H1 (cell line): ENCODE measurements around the gene CTNS. TPM values are rescaled to one million over a fixed set of nuclear protein-coding genes. Genes with fewer than 3 reads are reported as not detected.

Source experiments
- CTCF ChIA-PET: fragments of 300-600 bp; sonication (Branson Sonifier 250); formaldehyde crosslinking; loops from one replicate; lab custom pipeline; 2021; ENCODE audit not compliant: partially characterized antibody; lab: Charles Lee
- POLR2A ChIA-PET: fragments of 300-600 bp; sonication (Branson Sonifier 250); formaldehyde crosslinking; loops from one replicate; lab custom pipeline; 2021; ENCODE audit warnings: inconsistent platforms; ENCODE audit not compliant: partially characterized antibody; lab: Charles Lee
- DNase-seq, 2 experiments: peaks; one replicate each; pipeline versions ENCODE4 v3.0.0 to v3.0.0-alpha.2; 2010 to 2022; ENCODE audit warnings: low spot score in 2 of 2, low read depth in 1 of 2, mixed read lengths in 1 of 2
- FAIRE-seq: peaks from 2 replicates; lab custom pipeline; 2011; peaks lifted over from hg19 to GRCh38; lab: Jason Lieb, UNC
- H2AFZ ChIP-seq: 2 replicates; pipeline ENCODE4 v1.8.1; 2012; ENCODE audit warnings: low read length, inconsistent platforms
- H2AK5ac ChIP-seq: 2 replicates; pipeline ENCODE4 v1.6.1; 2013; ENCODE audit warnings: low read depth, low read length
- H2BK120ac ChIP-seq: replicated peaks from 2 replicates; pipeline ENCODE3; 2013; ENCODE audit warnings: low read depth, low read length, inconsistent platforms
- H2BK12ac ChIP-seq: 2 replicates; pipeline ENCODE4 v1.6.1; 2013; ENCODE audit warnings: low read depth, low read length
- H2BK15ac ChIP-seq: 2 replicates; pipeline ENCODE4 v1.6.1; 2013; ENCODE audit warnings: low read length
- H2BK20ac ChIP-seq: 2 replicates; pipeline ENCODE4 v1.6.1; 2013; ENCODE audit warnings: low read length
- H2BK5ac ChIP-seq: 2 replicates; pipeline ENCODE4 v1.6.1; 2013; ENCODE audit warnings: low read depth, low read length
- H3K14ac ChIP-seq: 2 replicates; pipeline ENCODE4 v1.6.1; 2013; ENCODE audit warnings: inconsistent platforms; ENCODE audit not compliant: insufficient read length
- H3K18ac ChIP-seq: 2 replicates; pipeline ENCODE4 v1.6.1; 2013; ENCODE audit warnings: low read length; ENCODE audit errors: extremely low read depth
- H3K23ac ChIP-seq: 2 replicates; pipeline ENCODE4 v1.6.1; 2013; ENCODE audit warnings: inconsistent platforms; ENCODE audit not compliant: insufficient read length
- H3K23me2 ChIP-seq: 2 replicates; pipeline ENCODE4 v1.6.1; 2013; ENCODE audit warnings: low read depth, low read length
- H3K27ac ChIP-seq: 2 replicates; pipeline ENCODE4 v1.6.1; 2011; ENCODE audit warnings: low read depth, low read length, inconsistent platforms
- H3K27me3 ChIP-seq, 4 experiments: replicated peaks in 1 of 4; 1 replicate in 1 of 4; 2 replicates in 3 of 4; pipeline versions ENCODE4 v1.6.1 to v1.8.1; 2011 to 2013; ENCODE audit warnings: low read length in 3 of 4, mild to moderate bottlenecking in 3 of 4, inconsistent platforms in 2 of 4, mixed read lengths in 2 of 4, moderate library complexity in 1 of 4; ENCODE audit not compliant: control insufficient read depth in 3 of 4, insufficient read depth in 3 of 4; ENCODE audit errors: extremely low read depth in 1 of 4
- H3K36me3 ChIP-seq, 4 experiments: 2 replicates each; pipeline versions ENCODE4 v1.6.1 to v1.8.1; 2011 to 2013; ENCODE audit warnings: mild to moderate bottlenecking in 4 of 4, low read length in 3 of 4, moderate library complexity in 2 of 4, control low read depth in 1 of 4, inconsistent platforms in 1 of 4; ENCODE audit not compliant: insufficient read depth in 4 of 4, control insufficient read depth in 2 of 4
- H3K4ac ChIP-seq: replicated peaks from 2 replicates; pipeline ENCODE3; 2013; ENCODE audit warnings: low read length, low read depth, mixed read lengths, inconsistent platforms; ENCODE audit not compliant: insufficient read length
- H3K4me1 ChIP-seq, 4 experiments: replicated peaks in 1 of 4; 1 replicate in 1 of 4; 2 replicates in 3 of 4; pipeline versions ENCODE4 v1.6.1 to v1.8.1; 2011 to 2013; ENCODE audit warnings: low read length in 3 of 4, inconsistent platforms in 2 of 4, mixed read lengths in 1 of 4; ENCODE audit not compliant: insufficient read depth in 4 of 4, control insufficient read depth in 3 of 4
- H3K4me2 ChIP-seq, 2 experiments: 2 replicates each; pipeline versions ENCODE4 v1.6.1 to v1.8.1; 2011 to 2013; ENCODE audit warnings: low read depth in 2 of 2, low read length in 2 of 2, control low read depth in 1 of 2, inconsistent platforms in 1 of 2, mild to moderate bottlenecking in 1 of 2; ENCODE audit not compliant: insufficient read depth in 1 of 2
- H3K4me3 ChIP-seq, 4 experiments: fragments of 200-600, 300-600 bp in 1 of 4; sonication (generic), shearing (Covaris generic), sonication (Bioruptor Twin) in 1 of 4; 2 replicates each; pipeline versions ENCODE4 v1.5.1 to v1.8.1; 2011 to 2016; ENCODE audit warnings: low read length in 4 of 4, low read depth in 3 of 4, control low read depth in 2 of 4, inconsistent platforms in 2 of 4, mild to moderate bottlenecking in 2 of 4, mixed read lengths in 1 of 4, moderate library complexity in 1 of 4; ENCODE audit not compliant: insufficient read depth in 2 of 4; ENCODE audit errors: extremely low read depth in 1 of 4
- H3K56ac ChIP-seq: replicated peaks from 2 replicates; pipeline ENCODE3; 2013; ENCODE audit warnings: low read depth, mild to moderate bottlenecking, mixed read lengths, low read length, inconsistent platforms; ENCODE audit not compliant: insufficient read length
- H3K79me1 ChIP-seq: 2 replicates; pipeline ENCODE4 v1.6.1; 2013; ENCODE audit warnings: low read depth, low read length, control low read depth
- H3K79me2 ChIP-seq, 2 experiments: 2 replicates each; pipeline versions ENCODE4 v1.6.1 to v1.8.1; 2012 to 2013; ENCODE audit warnings: low read length in 2 of 2, mild to moderate bottlenecking in 2 of 2, inconsistent platforms in 1 of 2; ENCODE audit not compliant: insufficient read depth in 2 of 2, control insufficient read depth in 1 of 2
- H3K9ac ChIP-seq, 4 experiments: replicated peaks in 1 of 4; 1 replicate in 1 of 4; 2 replicates in 3 of 4; pipeline versions ENCODE4 v1.6.1 to v1.8.1; 2011 to 2013; ENCODE audit warnings: low read depth in 3 of 4, low read length in 3 of 4, control low read depth in 2 of 4, mild to moderate bottlenecking in 2 of 4, moderate library complexity in 2 of 4, inconsistent platforms in 1 of 4; ENCODE audit errors: extremely low read depth in 1 of 4
- H3K9me3 ChIP-seq, 2 experiments: 2 replicates each; pipeline versions ENCODE4 v1.6.1 to v1.8.1; 2012 to 2013; ENCODE audit warnings: mild to moderate bottlenecking in 2 of 2, moderate library complexity in 2 of 2, control low read depth in 1 of 2, inconsistent platforms in 1 of 2, low read depth in 1 of 2, low read length in 1 of 2, mixed read lengths in 1 of 2; ENCODE audit not compliant: insufficient read depth in 2 of 2
- H4K20me1 ChIP-seq, 2 experiments: replicated peaks in 1 of 2; 2 replicates each; pipeline versions ENCODE3 to v1.8.1; 2011 to 2013; ENCODE audit warnings: inconsistent platforms in 2 of 2, low read length in 2 of 2, mild to moderate bottlenecking in 1 of 2; ENCODE audit not compliant: insufficient read depth in 2 of 2, control insufficient read depth in 1 of 2
- H4K5ac ChIP-seq: 2 replicates; pipeline ENCODE4 v1.6.1; 2013; ENCODE audit warnings: low read length, low read depth, mixed read lengths, inconsistent platforms; ENCODE audit not compliant: insufficient read length
- H4K8ac ChIP-seq: 2 replicates; pipeline ENCODE4 v1.8.0; 2013; ENCODE audit warnings: mild to moderate bottlenecking, moderate library complexity, low read length, inconsistent platforms; ENCODE audit not compliant: insufficient read depth; ENCODE audit errors: extremely low read depth
- H4K91ac ChIP-seq: replicated peaks from 2 replicates; pipeline ENCODE3; 2013; ENCODE audit warnings: low read length, mixed read lengths, inconsistent platforms; ENCODE audit not compliant: insufficient read length
- BACH1 ChIP-seq: IDR thresholded peaks from 2 replicates; pipeline ENCODE4 v1.6.1; 2012; ENCODE audit warnings: low read length, improper control_type of control experiment
- BRCA1 ChIP-seq: IDR thresholded peaks from 2 replicates; pipeline ENCODE4 v1.6.1; 2012; ENCODE audit warnings: low read depth, low read length, improper control_type of control experiment
- CBX5 ChIP-seq: fragments of 300-800, 300-1000 bp; sonication (generic); IDR thresholded peaks from 2 replicates; pipeline ENCODE4 v1.7.1; 2016; ENCODE audit warnings: antibody characterized with exemption, low read length, low read depth
- CEBPB ChIP-seq: IDR thresholded peaks from 2 replicates; pipeline ENCODE4 v1.6.1; 2012; ENCODE audit warnings: low read depth, low read length
- CHD1 ChIP-seq: IDR thresholded peaks from 2 replicates; pipeline ENCODE4 v1.6.1; 2012; ENCODE audit warnings: low read depth, low read length, improper control_type of control experiment
- CHD2 ChIP-seq: IDR thresholded peaks from 2 replicates; pipeline ENCODE4 v1.6.1; 2012; ENCODE audit warnings: low read length, improper control_type of control experiment
- GABPA ChIP-seq: IDR thresholded peaks from 2 replicates; pipeline ENCODE4 v1.6.1; 2011; ENCODE audit warnings: mild to moderate bottlenecking, low read length, moderate library complexity, borderline replicate concordance; ENCODE audit not compliant: insufficient read depth
- GTF2F1 ChIP-seq: IDR thresholded peaks from 2 replicates; pipeline ENCODE4 v1.6.1; 2012; ENCODE audit warnings: low read depth, low read length, improper control_type of control experiment, borderline replicate concordance
- JUN ChIP-seq: IDR thresholded peaks from 2 replicates; pipeline ENCODE4 v1.6.1; 2011; ENCODE audit warnings: low read depth, mild to moderate bottlenecking, improper control_type of control experiment, low read length
- POU5F1 ChIP-seq: IDR thresholded peaks from 2 replicates; pipeline ENCODE4 v1.6.1; 2011; ENCODE audit warnings: low read depth, mild to moderate bottlenecking, low read length, moderate library complexity
- RAD21 ChIP-seq, 2 experiments: IDR thresholded peaks in 1 of 2; conservative IDR thresholded peaks in 1 of 2; 2 replicates each; pipeline ENCODE4 v1.6.1; 2011; ENCODE audit warnings: low read depth in 2 of 2, low read length in 2 of 2, improper control_type of control experiment in 1 of 2, inconsistent platforms in 1 of 2, mild to moderate bottlenecking in 1 of 2, moderate library complexity in 1 of 2
- RXRA ChIP-seq: IDR thresholded peaks from 2 replicates; pipeline ENCODE4 v1.6.1; 2011; ENCODE audit warnings: low read depth, mild to moderate bottlenecking, low read length, moderate library complexity; ENCODE audit not compliant: insufficient read depth
- SP4 ChIP-seq: IDR thresholded peaks from 2 replicates; pipeline ENCODE4 v1.6.1; 2012; ENCODE audit warnings: low read length, inconsistent platforms
- TCF12 ChIP-seq: IDR thresholded peaks from 2 replicates; pipeline ENCODE4 v1.6.1; 2011; ENCODE audit warnings: low read depth, mild to moderate bottlenecking, low read length
- YY1 ChIP-seq: IDR thresholded peaks from 2 replicates; pipeline ENCODE4 v1.6.1; 2011; ENCODE audit warnings: low read depth, mild to moderate bottlenecking, low read length
- ZNF274 ChIP-seq: IDR thresholded peaks from 2 replicates; pipeline ENCODE4 v1.7.0; 2012; ENCODE audit warnings: low read length, borderline replicate concordance; ENCODE audit errors: extremely low read depth
- WGBS, 2 experiments: shearing (Covaris generic) in 1 of 2; methylation state at CpG; one replicate each; pipeline versions ENCODE4 v1.1.6 to v1.1.7; 2013 to 2015; ENCODE audit warnings: low lambda C conversion rate in 2 of 2, mixed read lengths in 2 of 2, inconsistent platforms in 1 of 2, low coverage in 1 of 2, missing lambda C conversion rate in 1 of 2; ENCODE audit not compliant: insufficient replicate concordance in 2 of 2, insufficient coverage in 1 of 2, insufficient read length in 1 of 2; ENCODE audit errors: extremely low coverage in 1 of 2, missing lambda C conversion rate in 1 of 2; 5-methylcytosine and 5-hydroxymethylcytosine counted together
- polyA plus RNA-seq, 7 experiments: library from polyadenylated mRNA; depleted of rRNA in 3 of 7; stranded (reverse) in 5 of 7; unstranded in 2 of 7; fragments of >200 nt in 5 of 7; fragments of 200-250 nt in 2 of 7; gene quantifications; 1 replicate in 5 of 7; 2 replicates in 1 of 7; 4 replicates in 1 of 7; pipeline versions ENCODE4 v1.2.1 to v1.2.3, GENCODE V29; 2011 to 2013; ENCODE audit warnings: missing spikeins in 2 of 7, mixed read lengths in 2 of 7
- total RNA-seq: library from RNA; stranded (reverse); fragmentation: NEBNext Ultra II Directional; extraction: Animal tissue kit (Norgen Biotek cat#: 25700); gene quantifications from 2 replicates; pipeline ENCODE4 v1.2.1, GENCODE V29; 2021

CTNS gene
- total and polyA plus RNA-seq, 2 of the 8 experiments (the other 6 are each of a cell fraction or from before 2014, with no cell fraction given) = 11.6 to 12.9 TPM

DNA sequence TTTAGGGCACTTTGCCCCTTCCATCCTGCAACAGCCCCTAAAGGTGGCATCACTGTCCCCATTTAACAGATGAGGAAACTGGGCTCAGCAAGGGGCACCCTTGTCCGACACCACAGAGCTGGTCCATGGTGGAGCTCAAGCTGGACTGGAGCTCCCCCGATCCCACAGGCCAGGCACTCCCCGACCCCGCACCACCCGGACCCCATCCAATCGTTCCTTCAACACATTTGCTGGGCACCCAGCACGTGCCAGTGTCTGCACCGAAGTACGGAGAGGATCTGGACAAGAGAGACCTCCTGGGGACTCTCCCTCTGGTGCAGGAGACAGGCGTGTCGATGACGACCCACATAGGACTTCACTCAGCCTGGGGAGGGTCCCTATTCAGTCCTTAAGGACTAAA, 45.5 kb downstream of the CTNS start:
- Histone ChIP-seq H3K4me1 (peaks cover 0 to 3% (median under 1%) of the 10 kb centered on the region in 4 experiments; a peak in 3 of 7 replicates), H3K4ac (no peak overlapping the region), H3K4me2 (no peak overlapping the region), H3K56ac (no peak overlapping the region), H3K79me1 (no peaks in the 10 kb centered on the region), H4K8ac (no peak overlapping the region), H3K23me2 (no peaks in the 10 kb centered on the region), H3K23ac (no peak overlapping the region), H2AFZ (no peak overlapping the region), H2BK12ac (no peak overlapping the region), H2BK120ac (no peak overlapping the region), H3K9me3 (no peaks in the 10 kb centered on the region), H3K4me3 (no peak overlapping the region), H2BK5ac (no peak overlapping the region), H3K36me3 (no peaks in the 10 kb centered on the region), H3K14ac (no peak overlapping the region), H3K27ac (no peak overlapping the region), H4K5ac (no peak overlapping the region), H2BK15ac (no peak overlapping the region), H4K91ac (no peak overlapping the region), H2AK5ac (no peak overlapping the region), H3K18ac (no peak overlapping the region), H3K79me2 (no peaks in the 10 kb centered on the region), H2BK20ac (0 out of 2 replicates have a peak overlapping the region, but pooled peaks have one; percentile 61), H4K20me1 (peaks cover 0 to 4% of the 10 kb centered on the region in 2 experiments), H3K9ac (no peak overlapping the region), H3K27me3 (no peaks in the 10 kb centered on the region)
- POLR2A ChIA-PET = interaction anchor here (0.8 kb wide), 1 partner anchor 164 kb away, joined by 3 read pairs; the partner anchor contains the start of gene NCBP3
- WGBS, 2 experiments = 94% methylated on average over 12 of the region's 12 CpGs; no CpG with 5 or more reads in 1 of the 2 experiments
- no peak for DNase-seq
- CTCF ChIA-PET = interaction anchor here (0.5 to 2.6 kb wide), 24 partner anchors 9 to 1129 kb away, joined by 3 to 34 read pairs (median 4); partner anchors contain the start of gene NCBP3
- no peak for FAIRE-seq
- no peak for TF ChIP-seq ZNF274
- no peak for TF ChIP-seq BRCA1
- no peak for TF ChIP-seq GTF2F1
- TF ChIP-seq TCF12 = no peak
- no peak for TF ChIP-seq RAD21 (IDR thresholded peaks at IDR 0.05 in 1 of 2, conservative IDR thresholded peaks at IDR 0.05 in 1 of 2; ENCODE audit: low read depth in 2 of 2, low read length in 2 of 2)
- TF ChIP-seq SP4 = no peak
- TF ChIP-seq CBX5 = no peak
- TF ChIP-seq CHD2 = no peak
- TF ChIP-seq JUN = no peak
- TF ChIP-seq POU5F1 = no peak
- no peak for TF ChIP-seq CEBPB
- no peak for TF ChIP-seq YY1
- TF ChIP-seq RXRA = no peak
- no peak for TF ChIP-seq GABPA
- no peak for TF ChIP-seq BACH1
- TF ChIP-seq CHD1 = no peak
